Measurements from ENCODE around the gene PRAC2. TPM values are rescaled to one million over a fixed set of nuclear protein-coding genes. Genes with fewer than 3 reads are reported as not detected.
"Not testable (repeated sequence)": the region's sequence is repeated elsewhere in the genome, so short reads cannot be mapped to it uniquely, and the experiment has no call there.

The PRAC2 gene
- total RNA-seq, 1 experiment from 2014 or later, result not detected

DNA sequence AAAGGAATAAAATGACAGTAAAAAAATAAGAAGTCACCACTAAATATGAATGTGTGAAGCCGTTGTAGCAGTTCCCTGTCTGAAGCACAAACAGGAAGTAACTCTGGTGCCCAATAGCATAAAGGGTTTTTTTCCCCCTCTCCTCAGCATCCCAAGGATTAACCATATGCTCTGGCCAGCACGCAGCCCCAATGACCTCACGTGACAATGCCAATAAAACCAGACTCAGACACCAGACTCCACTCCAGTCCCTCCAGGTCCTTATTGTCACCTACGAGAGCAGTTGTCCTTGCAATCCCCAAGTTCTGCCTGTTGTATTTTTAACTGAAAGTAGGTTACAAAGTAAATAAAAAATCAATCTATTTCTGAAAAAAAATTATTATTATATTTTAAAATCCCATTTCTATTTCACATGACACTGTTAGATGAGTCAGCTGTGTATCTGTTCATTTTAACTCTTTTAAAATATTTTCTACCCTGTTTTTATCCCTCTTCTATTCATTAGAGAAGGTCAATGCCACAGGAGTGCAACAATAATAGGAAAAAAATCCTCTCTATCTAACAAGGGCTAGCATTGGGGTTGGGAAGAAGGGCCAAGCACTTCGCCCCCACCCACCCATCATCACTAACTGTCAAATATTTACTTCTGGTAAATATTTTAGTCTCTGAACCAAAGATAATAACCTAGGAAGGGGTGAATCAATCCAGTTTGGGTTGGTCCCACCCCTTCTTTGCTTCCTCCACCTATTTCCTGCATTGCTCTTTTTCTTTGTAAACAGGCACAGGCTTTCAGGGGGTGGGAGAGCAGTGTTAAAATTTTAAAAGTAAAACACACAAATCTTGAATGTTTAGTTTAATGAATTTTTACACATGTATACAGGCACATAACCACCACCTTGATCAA lies 7.2 kb upstream of the PRAC2 start:
- intact Hi-C loops (cut with micrococcal nuclease; ENCODE audit: unreplicated experiment), result no loop called here
- Mint-ChIP-seq H3K27ac (ENCODE audit: unreplicated experiment) (no peak overlapping the region), H3K9me3 (ENCODE audit: low read depth, unreplicated experiment) (no peaks in the 10 kb centered on the region), H3K27me3 (ENCODE audit: unreplicated experiment) (peaks cover 19% of the 10 kb centered on the region), H3K4me1 (ENCODE audit: low read depth, unreplicated experiment) (no peaks in the 10 kb centered on the region), H3K4me3 (ENCODE audit: low read depth, unreplicated experiment) (no peak overlapping the region), H3K36me3 (ENCODE audit: insufficient read depth, unreplicated experiment) (no peaks in the 10 kb centered on the region)
- TF ChIP-seq CTCF (IDR thresholded peaks at IDR 0.05; ENCODE audit: unreplicated experiment), result no peak
- no TSS peak for BruUV-seq (replicated peaks)
- DNase-seq, result no peak
- CTCF ChIA-PET, result interaction anchor here (0.7 kb wide), 1 partner anchor 549 kb away, joined by 3 read pairs; no protein-coding TSS in a partner anchor

DNA sequence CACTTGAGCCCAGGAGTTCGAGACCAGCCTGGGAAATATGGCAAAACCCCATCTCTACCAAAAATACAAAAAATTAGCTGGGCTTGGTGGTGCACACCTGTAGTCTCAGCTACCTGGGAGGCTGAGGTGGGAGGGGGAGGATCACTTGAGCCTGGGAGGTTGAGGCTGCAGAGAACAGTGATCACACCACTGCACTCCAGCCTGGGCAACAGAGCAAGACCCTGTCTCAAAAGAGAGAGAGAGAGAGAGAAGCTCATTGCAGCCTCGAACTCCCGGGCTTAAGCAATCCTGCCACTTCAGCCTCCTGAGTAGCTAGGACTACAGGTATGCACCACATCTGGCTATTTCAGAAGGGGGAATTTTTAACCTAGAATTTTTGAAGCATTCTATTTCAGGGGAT lies 6.4 kb upstream of the PRAC2 start:
- BruUV-seq (replicated peaks); H3K4me1 Mint-ChIP-seq (ENCODE audit: low read depth, unreplicated experiment); H3K9me3 Mint-ChIP-seq (ENCODE audit: low read depth, unreplicated experiment); intact Hi-C loops (cut with micrococcal nuclease; ENCODE audit: unreplicated experiment); H3K27ac Mint-ChIP-seq (ENCODE audit: unreplicated experiment); H3K4me3 Mint-ChIP-seq (ENCODE audit: low read depth, unreplicated experiment); H3K36me3 Mint-ChIP-seq (ENCODE audit: insufficient read depth, unreplicated experiment); DNase-seq: not testable (repeated sequence)
- peaks cover 13% of the 10 kb centered on the region for H3K27me3 Mint-ChIP-seq (ENCODE audit: unreplicated experiment)
- CTCF ChIA-PET, result interaction anchor here (0.7 to 0.8 kb wide), 2 partner anchors 38 to 550 kb away, joined by 3 read pairs; no protein-coding TSS in a partner anchor

DNA sequence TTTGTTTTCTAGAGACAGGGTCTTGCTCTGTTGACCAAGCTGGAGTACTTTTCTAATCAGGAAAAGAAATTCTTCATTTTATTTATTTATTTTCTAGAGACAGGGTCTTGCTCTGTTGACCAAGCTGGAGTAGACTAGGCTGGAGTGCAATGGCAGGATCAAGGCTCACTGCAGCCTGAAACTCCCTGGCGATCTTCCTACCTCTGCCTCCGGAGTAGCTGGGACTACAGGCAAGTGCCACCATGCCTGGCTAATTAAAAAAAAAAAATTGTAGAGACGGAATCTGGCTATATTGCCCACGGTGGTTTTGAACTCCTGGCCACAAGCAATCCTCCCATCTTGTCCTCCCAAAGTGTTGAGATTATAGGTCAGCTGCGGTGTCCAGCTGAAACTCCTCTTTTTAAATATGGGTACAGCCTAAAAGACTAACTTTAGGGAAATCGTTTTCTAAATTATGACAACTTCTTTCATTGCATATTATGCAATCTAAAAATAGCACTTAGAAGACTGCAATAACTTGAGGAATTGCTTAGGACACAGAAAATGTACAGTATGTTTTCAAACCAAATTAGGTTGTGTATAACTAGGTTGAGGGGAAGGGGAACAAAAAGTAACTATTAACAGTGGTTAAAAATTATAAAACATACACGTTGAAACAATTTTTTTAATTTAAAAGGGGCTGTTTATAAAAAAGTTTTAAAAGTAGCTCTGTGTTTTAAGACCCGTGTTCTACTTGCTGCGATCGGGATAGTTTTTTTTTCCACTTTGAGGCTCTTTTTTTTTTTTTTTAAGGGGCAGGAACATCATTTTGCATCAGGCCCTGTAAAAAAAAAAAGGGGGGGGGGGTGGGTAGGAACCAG lies 5.4 kb upstream of the PRAC2 start:
- no peaks in the 10 kb centered on the region for H3K9me3 Mint-ChIP-seq (ENCODE audit: low read depth, unreplicated experiment)
- CTCF ChIA-PET, result interaction anchor here (0.6 to 0.7 kb wide), 3 partner anchors 51 to 196 kb away, joined by 3 to 5 read pairs (median 3); no protein-coding TSS in a partner anchor
- no peak overlapping the region for H3K27ac Mint-ChIP-seq (ENCODE audit: unreplicated experiment)
- DNase-seq, result no peak
- no peaks in the 10 kb centered on the region for H3K4me1 Mint-ChIP-seq (ENCODE audit: low read depth, unreplicated experiment)
- BruUV-seq (replicated peaks), result no TSS peak
- TF ChIP-seq CTCF (IDR thresholded peaks at IDR 0.05; ENCODE audit: unreplicated experiment), result no peak
- no peak overlapping the region for H3K4me3 Mint-ChIP-seq (ENCODE audit: low read depth, unreplicated experiment)
- no peaks in the 10 kb centered on the region for H3K36me3 Mint-ChIP-seq (ENCODE audit: insufficient read depth, unreplicated experiment)
- intact Hi-C loops (cut with micrococcal nuclease; ENCODE audit: unreplicated experiment), result no loop called here
- H3K27me3 Mint-ChIP-seq (ENCODE audit: unreplicated experiment), result peaks cover 7% of the 10 kb centered on the region

DNA sequence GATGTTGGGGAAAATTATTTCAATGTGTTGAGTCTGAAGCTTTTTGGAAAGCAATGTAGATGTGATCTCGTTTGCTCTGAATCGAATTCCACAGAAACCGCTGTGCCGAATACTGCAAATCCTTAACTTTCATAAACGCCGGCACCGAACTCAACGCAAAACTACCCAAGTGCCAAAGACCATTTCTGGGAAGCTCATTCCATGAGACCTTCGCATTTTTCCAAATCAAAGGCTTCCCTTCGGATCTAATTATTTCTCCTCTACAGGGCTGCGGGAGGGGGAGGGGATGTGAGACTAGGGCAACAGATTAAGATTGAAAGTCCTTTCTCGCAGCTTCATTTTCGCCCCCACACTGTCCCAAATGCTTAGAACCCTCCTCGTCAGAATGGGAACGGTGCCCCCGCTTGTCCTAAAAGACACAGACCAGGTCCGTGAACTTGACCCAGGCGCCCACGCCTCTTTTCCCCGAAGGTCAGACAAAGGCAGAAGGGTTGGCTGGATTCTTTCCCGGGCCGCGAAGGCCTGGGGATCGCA lies 4.7 kb upstream of the PRAC2 start:
- peaks cover under 1% of the 10 kb centered on the region for H3K27me3 Mint-ChIP-seq (ENCODE audit: unreplicated experiment)
- H3K4me3 Mint-ChIP-seq (ENCODE audit: low read depth, unreplicated experiment), result no peak overlapping the region
- no TSS peak for BruUV-seq (replicated peaks)
- no peak for DNase-seq
- no peak overlapping the region for H3K27ac Mint-ChIP-seq (ENCODE audit: unreplicated experiment)
- no peaks in the 10 kb centered on the region for H3K36me3 Mint-ChIP-seq (ENCODE audit: insufficient read depth, unreplicated experiment)
- intact Hi-C loops (cut with micrococcal nuclease; ENCODE audit: unreplicated experiment), result no loop called here
- CTCF ChIA-PET, result interaction anchor here (0.6 to 0.7 kb wide), 2 partner anchors 184 to 197 kb away, joined by 3 to 5 read pairs; no protein-coding TSS in a partner anchor
- no peak for TF ChIP-seq CTCF (IDR thresholded peaks at IDR 0.05; ENCODE audit: unreplicated experiment)
- no peaks in the 10 kb centered on the region for H3K4me1 Mint-ChIP-seq (ENCODE audit: low read depth, unreplicated experiment)
- no peaks in the 10 kb centered on the region for H3K9me3 Mint-ChIP-seq (ENCODE audit: low read depth, unreplicated experiment)

All from Calu3 (cell line).